Right lobe of liver (tissue), 6 donors: ENCODE data around the gene MYEOV. TPM values are rescaled to one million over a fixed set of nuclear protein-coding genes. Genes with fewer than 3 reads are reported as not detected.
A peak's percentile ranks its signal among the peaks of the same experiment; 100 is the strongest.

Experiments
- ATAC-seq, 4 donors: fragments of 200-7000 bp; cut with Tn5 transposase; one replicate each; pipeline ENCODE4 v1.9.1; 2020; ENCODE audit warnings: mild to moderate bottlenecking in 4 of 4, moderate library complexity in 4 of 4
- DNase-seq, 3 donors: peaks; one replicate each; pipeline ENCODE4 v3.0.0-alpha.2; 2020
- H3K27ac ChIP-seq, 3 donors: fragments of 200-600 bp; one replicate each; pipeline ENCODE4 v1.8.0; 2022
- H3K27me3 ChIP-seq, 2 donors: fragments of 200-600 bp; one replicate each; pipeline ENCODE4 v1.8.0; 2022
- H3K36me3 ChIP-seq, 4 donors: fragments of 200-600 bp; sonication (generic) in 1 of 4; one replicate each; pipeline versions ENCODE4 v1.5.1 to v1.8.0; 2017 to 2022; ENCODE audit warnings: control low read depth in 1 of 4
- H3K4me1 ChIP-seq, 4 donors: fragments of 200-600 bp; sonication (generic) in 1 of 4; one replicate each; pipeline versions ENCODE4 v1.5.1 to v1.8.0; 2017 to 2022; ENCODE audit warnings: control low read depth in 1 of 4
- H3K4me3 ChIP-seq, 3 donors: fragments of 200-600 bp; one replicate each; pipeline ENCODE4 v1.8.0; 2022
- H3K9me3 ChIP-seq, 4 donors: fragments of 200-600 bp; sonication (generic) in 1 of 4; one replicate each; pipeline versions ENCODE4 v1.5.1 to v1.8.0; 2017 to 2022; ENCODE audit warnings: control low read depth in 1 of 4
- POLR2A ChIP-seq: fragments of 450-650 bp; IDR thresholded peaks from one replicate; pipeline ENCODE4 v1.6.1; 2017; ENCODE audit warnings: antibody characterized with exemption, mild to moderate bottlenecking
- WGBS: methylation state at CpG from one replicate; pipeline ENCODE4 v1.1.6; 2018; ENCODE audit warnings: low coverage, low lambda C conversion rate; ENCODE audit not compliant: insufficient coverage; ENCODE audit errors: missing lambda C conversion rate; 5-methylcytosine and 5-hydroxymethylcytosine counted together
- intact Hi-C, 2 donors: fragments of 100-400 bp; cut with DNase I; formaldehyde crosslinking; loops; one replicate each; pipeline versions ENCODE4 v1.11.2 to v1.14.1; 2022
- total RNA-seq, 6 experiments: library from RNA; depleted of rRNA in 2 of 6; stranded (reverse); fragments of >200 nt in 2 of 6; fragmentation: NEBNext Ultra II Directional in 3 of 6; extraction: Animal tissue kit (Norgen Biotek cat#: 25700) in 3 of 6; gene quantifications; one replicate each; pipeline versions ENCODE4 v1.1.0 to v1.2.4, GENCODE V29; 2016 to 2023
- TF ChIP-seq, protein P1 (sequence below), 4 donors: fragments of 200-600 bp in 3 of 4; fragments of 450-650 bp in 1 of 4; IDR thresholded peaks; one replicate each; pipeline versions ENCODE4 v1.5.1 to v1.8.0; 2016 to 2022; ENCODE audit warnings: antibody characterized with exemption in 4 of 4, mild to moderate bottlenecking in 2 of 4
- donor health status: DM: no; HTN: yes; CAD: no.
- donor health status: DM: no; HTN: no; CAD: no.
- donor health status: DM: no; HTN: no; CAD: no.
- donor health status: DM: no; HTN: yes; CAD: no.
- donor health status: DM: no; HTN: yes; CAD: no.

Gene MYEOV
- total RNA-seq, 6 experiments from 2014 or later, result 0.25 to 1.2 (median 0.70) TPM; not detected in 2

DNA sequence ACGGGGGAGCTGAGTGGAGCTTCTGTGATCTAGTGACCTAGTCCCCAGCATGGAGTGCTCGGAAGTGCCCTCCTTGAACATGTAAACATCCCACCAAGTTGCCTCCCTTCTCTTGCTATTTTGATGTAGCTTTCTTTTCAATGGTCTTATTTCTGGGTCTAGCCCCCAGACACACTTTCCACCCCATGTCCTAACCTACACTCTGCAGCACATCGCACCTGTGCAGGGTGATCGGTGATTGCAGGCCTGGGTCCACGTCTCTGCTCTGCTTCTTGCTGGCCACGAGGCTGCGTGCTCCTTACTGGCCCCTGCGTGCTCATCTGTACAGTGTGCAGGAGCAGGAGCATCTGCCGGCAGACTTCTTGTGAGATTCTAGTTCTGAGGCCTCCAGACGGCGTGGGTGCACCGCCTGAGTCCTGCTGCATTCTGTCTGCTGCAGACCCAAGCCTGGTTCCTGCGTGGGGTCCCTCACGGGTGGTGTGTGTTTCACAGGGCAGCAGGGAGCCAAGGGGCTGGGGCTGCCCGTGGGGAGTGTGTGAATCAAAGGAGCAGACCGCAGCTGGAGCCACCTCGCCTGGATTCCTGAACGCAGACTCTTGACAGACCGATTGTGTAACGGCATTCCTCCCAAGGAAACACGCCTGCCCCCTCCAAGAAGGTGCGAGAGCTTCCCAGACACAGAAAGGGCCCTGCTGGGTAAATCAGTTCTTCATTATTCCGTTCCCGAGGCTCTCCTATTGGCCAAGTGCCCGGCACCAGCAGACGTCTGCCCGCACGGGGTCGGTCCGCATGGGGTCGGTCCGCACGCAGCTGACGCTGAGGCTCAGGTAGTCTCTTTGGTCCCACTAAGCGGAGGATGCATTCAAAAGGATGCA is 44.4 kb upstream of the MYEOV start:
- WGBS, result 60% methylated on average over 24 of the region's 35 CpGs
- Histone ChIP-seq H3K4me3 (no peak overlapping the region), H3K9me3 (peaks cover 0 to 6% (median 0%) of the 10 kb centered on the region in 4 donors), H3K27ac (no peak overlapping the region), H3K27me3 (no peaks in the 10 kb centered on the region), H3K36me3 (no peaks in the 10 kb centered on the region), H3K4me1 (no peaks in the 10 kb centered on the region)
- TF ChIP-seq POLR2A, result no peak
- TF ChIP-seq, protein P1, sequence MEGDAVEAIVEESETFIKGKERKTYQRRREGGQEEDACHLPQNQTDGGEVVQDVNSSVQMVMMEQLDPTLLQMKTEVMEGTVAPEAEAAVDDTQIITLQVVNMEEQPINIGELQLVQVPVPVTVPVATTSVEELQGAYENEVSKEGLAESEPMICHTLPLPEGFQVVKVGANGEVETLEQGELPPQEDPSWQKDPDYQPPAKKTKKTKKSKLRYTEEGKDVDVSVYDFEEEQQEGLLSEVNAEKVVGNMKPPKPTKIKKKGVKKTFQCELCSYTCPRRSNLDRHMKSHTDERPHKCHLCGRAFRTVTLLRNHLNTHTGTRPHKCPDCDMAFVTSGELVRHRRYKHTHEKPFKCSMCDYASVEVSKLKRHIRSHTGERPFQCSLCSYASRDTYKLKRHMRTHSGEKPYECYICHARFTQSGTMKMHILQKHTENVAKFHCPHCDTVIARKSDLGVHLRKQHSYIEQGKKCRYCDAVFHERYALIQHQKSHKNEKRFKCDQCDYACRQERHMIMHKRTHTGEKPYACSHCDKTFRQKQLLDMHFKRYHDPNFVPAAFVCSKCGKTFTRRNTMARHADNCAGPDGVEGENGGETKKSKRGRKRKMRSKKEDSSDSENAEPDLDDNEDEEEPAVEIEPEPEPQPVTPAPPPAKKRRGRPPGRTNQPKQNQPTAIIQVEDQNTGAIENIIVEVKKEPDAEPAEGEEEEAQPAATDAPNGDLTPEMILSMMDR (IDR thresholded peaks at IDR 0.05), result no peak
- DNase-seq (peak in 1 of 3 donors; percentile 38), ATAC-seq (no peak)
- intact Hi-C loops, result no loop called here

DNA sequence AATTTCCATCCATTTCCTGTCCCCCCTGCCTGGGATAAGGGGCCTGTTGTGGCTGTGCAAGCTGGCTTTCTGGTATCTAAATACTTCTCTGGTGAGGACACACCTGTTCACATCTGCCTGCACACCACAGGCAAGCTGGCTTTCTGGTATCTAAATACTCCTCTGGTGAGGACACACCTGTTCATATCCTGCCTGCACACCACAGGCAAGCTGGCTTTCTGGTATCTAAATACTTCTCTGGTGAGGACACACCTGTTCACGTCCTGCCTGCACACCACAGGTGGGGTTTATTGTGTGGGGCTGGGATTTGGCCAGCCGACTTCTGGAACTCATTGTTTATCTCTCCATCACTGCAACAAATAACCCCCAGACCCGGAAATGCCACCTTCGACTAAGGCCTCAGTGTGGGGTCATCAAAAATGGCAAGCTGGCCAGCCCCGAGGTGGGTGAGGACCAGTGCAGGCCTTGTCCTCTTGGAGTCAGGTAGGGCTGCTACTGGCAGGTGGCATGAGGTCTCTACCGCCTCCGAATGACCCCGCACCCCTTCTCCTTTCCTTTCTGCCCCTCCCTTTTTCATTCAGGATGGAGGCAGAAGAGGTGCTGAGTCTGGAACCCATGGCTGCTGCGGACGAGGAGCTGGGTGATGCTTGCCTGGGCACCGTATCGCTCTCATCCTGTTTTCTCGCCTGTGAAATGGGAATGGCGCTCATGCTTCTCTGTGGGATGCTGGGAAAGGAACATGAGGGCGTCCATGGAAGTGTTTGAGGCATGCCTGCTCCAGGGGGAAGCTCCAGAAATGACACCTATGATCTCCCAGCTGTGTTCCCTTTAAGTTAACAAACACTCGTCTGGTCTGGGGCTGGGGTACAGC is 43.5 kb upstream of the MYEOV start:
- WGBS, result 90% methylated on average over 9 of the region's 16 CpGs
- peak in 1 of 3 donors; percentile 27 for DNase-seq
- Histone ChIP-seq H3K27me3 (no peaks in the 10 kb centered on the region), H3K9me3 (peaks cover 0 to 6% (median 0%) of the 10 kb centered on the region in 4 donors), H3K36me3 (no peaks in the 10 kb centered on the region), H3K4me1 (no peaks in the 10 kb centered on the region), H3K27ac (no peak overlapping the region), H3K4me3 (no peak overlapping the region)
- no peak for ATAC-seq
- intact Hi-C loops, result no loop called here
- no peak for TF ChIP-seq POLR2A
- TF ChIP-seq, protein P1 (IDR thresholded peaks at IDR 0.05), result no peak

- 37% methylated on average over 2 of the region's 10 CpGs for WGBS
- TF ChIP-seq POLR2A, result no peak
- TF ChIP-seq, protein P1 (IDR thresholded peaks at IDR 0.05), result no peak
- no peak for ATAC-seq
- intact Hi-C loops, result no loop called here
- Histone ChIP-seq H3K27ac (no peak overlapping the region), H3K36me3 (no peaks in the 10 kb centered on the region), H3K9me3 (peaks cover 0 to 6% (median 0%) of the 10 kb centered on the region in 4 donors), H3K4me1 (no peaks in the 10 kb centered on the region), H3K27me3 (no peaks in the 10 kb centered on the region), H3K4me3 (no peak overlapping the region)
- no peak for DNase-seq
Measured at GRCh38 chr11:69251057-69251393, 42.9 kb upstream of the MYEOV start.

GRCh38 chr11:69251639-69252489 is 42.1 kb upstream of the MYEOV start:
- Histone ChIP-seq H3K4me1 (no peaks in the 10 kb centered on the region), H3K27me3 (no peaks in the 10 kb centered on the region), H3K27ac (no peak overlapping the region), H3K36me3 (no peaks in the 10 kb centered on the region), H3K9me3 (peaks cover 0 to 6% (median 0%) of the 10 kb centered on the region in 4 donors), H3K4me3 (no peak overlapping the region)
- intact Hi-C loops, result no loop called here
- ATAC-seq, result peak in 1 of 4 donors; percentile 13
- DNase-seq, result no peak
- TF ChIP-seq, protein P1 (IDR thresholded peaks at IDR 0.05), result no peak
- no peak for TF ChIP-seq POLR2A
- 58% methylated on average over 10 of the region's 31 CpGs for WGBS
